ENCODE measurements around the gene FNDC3B.

FNDC3B gene

GRCh38 chr3:172397716-172398405 lies 358.5 kb downstream of the FNDC3B start:
- in situ Hi-C loops (cut with HindIII; ENCODE audit: low sequenced_read_pairs), result no loop called here
- H3K4me3 ChIP-seq (ENCODE audit: low read depth, low read length), result no peak overlapping the region
- DNase-seq (ENCODE audit: low read depth), result no peak
- TF ChIP-seq, protein P1, sequence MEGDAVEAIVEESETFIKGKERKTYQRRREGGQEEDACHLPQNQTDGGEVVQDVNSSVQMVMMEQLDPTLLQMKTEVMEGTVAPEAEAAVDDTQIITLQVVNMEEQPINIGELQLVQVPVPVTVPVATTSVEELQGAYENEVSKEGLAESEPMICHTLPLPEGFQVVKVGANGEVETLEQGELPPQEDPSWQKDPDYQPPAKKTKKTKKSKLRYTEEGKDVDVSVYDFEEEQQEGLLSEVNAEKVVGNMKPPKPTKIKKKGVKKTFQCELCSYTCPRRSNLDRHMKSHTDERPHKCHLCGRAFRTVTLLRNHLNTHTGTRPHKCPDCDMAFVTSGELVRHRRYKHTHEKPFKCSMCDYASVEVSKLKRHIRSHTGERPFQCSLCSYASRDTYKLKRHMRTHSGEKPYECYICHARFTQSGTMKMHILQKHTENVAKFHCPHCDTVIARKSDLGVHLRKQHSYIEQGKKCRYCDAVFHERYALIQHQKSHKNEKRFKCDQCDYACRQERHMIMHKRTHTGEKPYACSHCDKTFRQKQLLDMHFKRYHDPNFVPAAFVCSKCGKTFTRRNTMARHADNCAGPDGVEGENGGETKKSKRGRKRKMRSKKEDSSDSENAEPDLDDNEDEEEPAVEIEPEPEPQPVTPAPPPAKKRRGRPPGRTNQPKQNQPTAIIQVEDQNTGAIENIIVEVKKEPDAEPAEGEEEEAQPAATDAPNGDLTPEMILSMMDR (IDR thresholded peaks at IDR 0.05; ENCODE audit: low read depth, low read length, missing control alignments), result no peak

- H3K4me3 ChIP-seq (ENCODE audit: low read depth, low read length), result no peak overlapping the region
- TF ChIP-seq, protein P1 (IDR thresholded peaks at IDR 0.05; ENCODE audit: low read depth, low read length, missing control alignments), result no peak
- DNase-seq (ENCODE audit: low read depth), result no peak
- in situ Hi-C loops (cut with HindIII; ENCODE audit: low sequenced_read_pairs), result no loop called here
Observed at GRCh38 chr3:172398484-172398883, 359.1 kb downstream of the FNDC3B start.

GRCh38 chr3:172402090-172402489 lies 362.7 kb downstream of the FNDC3B start:
- TF ChIP-seq, protein P1 (IDR thresholded peaks at IDR 0.05; ENCODE audit: low read depth, low read length, missing control alignments), result no peak
- in situ Hi-C loops (cut with HindIII; ENCODE audit: low sequenced_read_pairs), result no loop called here
- DNase-seq (ENCODE audit: low read depth), result no peak
- no peak overlapping the region for H3K4me3 ChIP-seq (ENCODE audit: low read depth, low read length)

GRCh38 chr3:172402892-172403643 lies 363.7 kb downstream of the FNDC3B start:
- in situ Hi-C loops (cut with HindIII; ENCODE audit: low sequenced_read_pairs), result no loop called here
- H3K4me3 ChIP-seq (ENCODE audit: low read depth, low read length), result no peak overlapping the region
- DNase-seq (ENCODE audit: low read depth), result no peak
- TF ChIP-seq, protein P1 (IDR thresholded peaks at IDR 0.05; ENCODE audit: low read depth, low read length, missing control alignments), result no peak

- H3K4me3 ChIP-seq (ENCODE audit: low read depth, low read length), result no peak overlapping the region
- TF ChIP-seq, protein P1 (IDR thresholded peaks at IDR 0.05; ENCODE audit: low read depth, low read length, missing control alignments), result no peak
- in situ Hi-C loops (cut with HindIII; ENCODE audit: low sequenced_read_pairs), result no loop called here
- DNase-seq (ENCODE audit: low read depth), result no peak
Observed at GRCh38 chr3:172404237-172404962, 365.0 kb downstream of the FNDC3B start.

DNA sequence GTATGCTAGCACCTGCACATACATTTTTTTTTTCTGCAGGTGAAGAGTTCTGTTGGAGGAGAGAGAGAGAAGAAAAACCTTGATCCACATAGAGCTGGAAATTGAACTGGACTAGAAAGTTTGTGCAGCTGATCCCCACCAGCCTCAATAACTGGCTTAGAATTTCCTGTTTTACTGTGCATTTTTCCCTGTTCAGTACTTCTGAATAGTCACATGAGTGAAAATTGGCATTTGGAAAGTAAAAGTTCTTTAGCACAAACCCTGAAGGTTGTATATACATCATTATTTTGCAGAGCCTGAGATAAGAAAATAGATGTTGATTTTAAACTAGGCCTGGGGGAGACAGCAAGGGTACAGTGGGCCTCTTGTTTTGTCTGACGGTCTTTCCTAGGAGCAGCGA lies 366.5 kb downstream of the FNDC3B start:
- H3K4me3 ChIP-seq (ENCODE audit: low read depth, low read length), result no peak overlapping the region
- TF ChIP-seq, protein P1 (IDR thresholded peaks at IDR 0.05; ENCODE audit: low read depth, low read length, missing control alignments), result no peak
- no peak for DNase-seq (ENCODE audit: low read depth)
- in situ Hi-C loops (cut with HindIII; ENCODE audit: low sequenced_read_pairs), result no loop called here

Measured in astrocyte of the cerebellum (primary cell).